Left hindlimb (tissue), 1 donor: Measurements from ENCODE around the gene RTL9.
"Not testable (repeated sequence)": the region's sequence is repeated elsewhere in the genome, so short reads cannot be mapped to it uniquely, and the experiment has no call there.

Source experiments
- DNase-seq: peaks from one replicate; pipeline ENCODE4 v3.0.0-alpha.2; 2018

The RTL9 gene

DNA sequence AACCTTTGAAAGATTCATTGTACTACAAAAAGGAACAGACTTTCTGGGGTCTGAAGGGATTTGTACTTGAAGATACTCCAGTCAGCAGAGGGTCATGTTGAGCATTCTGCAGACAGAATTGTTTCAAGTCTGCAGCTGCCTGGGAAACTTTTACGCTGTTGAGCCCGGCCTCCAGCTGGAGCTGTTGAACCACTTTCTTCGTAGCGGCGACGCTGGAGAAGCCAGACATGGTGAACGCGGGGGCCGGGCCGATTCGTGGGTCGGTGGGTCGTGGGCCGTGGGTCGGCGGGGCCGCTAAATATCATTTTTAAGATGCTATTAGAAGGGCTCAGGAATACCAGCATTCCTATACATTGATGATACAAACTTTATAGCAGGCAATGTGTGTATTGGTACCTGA, 12.0 kb upstream of the RTL9 start:
- peak; percentile 12 for DNase-seq

DNA sequence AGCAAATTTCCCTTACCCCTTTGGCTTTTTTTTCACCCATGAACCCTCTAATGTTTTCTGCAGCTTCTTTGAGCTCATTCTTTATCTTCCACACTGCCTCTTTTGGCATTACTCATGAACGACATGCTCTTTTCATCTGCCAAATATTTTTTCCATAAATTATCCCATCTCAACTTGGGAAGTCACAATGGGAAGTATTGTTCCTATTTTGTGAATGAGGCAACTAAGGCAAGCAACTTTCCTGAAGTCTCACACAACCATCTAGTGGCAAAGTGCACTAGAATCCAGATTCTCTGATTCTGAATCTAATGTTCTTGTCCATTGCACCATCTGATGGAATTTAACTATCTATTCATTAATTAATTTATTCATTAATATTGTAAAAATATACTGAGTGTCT, 625 bp downstream of the RTL9 start:
- no peak for DNase-seq

DNA sequence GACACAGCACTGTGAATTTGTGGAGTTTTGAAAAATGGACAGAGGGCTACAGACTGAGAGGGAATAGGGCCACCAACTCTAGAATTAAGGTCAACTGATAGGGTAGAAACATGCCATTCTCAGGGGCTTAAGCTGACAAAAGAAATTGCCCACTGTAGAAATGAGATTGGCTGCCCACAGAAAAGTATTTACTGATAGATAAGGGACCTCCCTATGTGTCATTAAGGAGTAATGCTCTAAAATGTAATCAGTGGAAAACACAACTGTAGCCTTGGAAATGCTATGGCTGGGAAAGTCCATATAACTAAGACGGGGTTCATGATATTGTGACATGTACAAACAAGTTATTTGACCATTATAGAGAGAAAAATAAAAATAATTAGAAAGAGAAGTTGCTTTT, 4.6 kb downstream of the RTL9 start:
- no peak for DNase-seq

DNA sequence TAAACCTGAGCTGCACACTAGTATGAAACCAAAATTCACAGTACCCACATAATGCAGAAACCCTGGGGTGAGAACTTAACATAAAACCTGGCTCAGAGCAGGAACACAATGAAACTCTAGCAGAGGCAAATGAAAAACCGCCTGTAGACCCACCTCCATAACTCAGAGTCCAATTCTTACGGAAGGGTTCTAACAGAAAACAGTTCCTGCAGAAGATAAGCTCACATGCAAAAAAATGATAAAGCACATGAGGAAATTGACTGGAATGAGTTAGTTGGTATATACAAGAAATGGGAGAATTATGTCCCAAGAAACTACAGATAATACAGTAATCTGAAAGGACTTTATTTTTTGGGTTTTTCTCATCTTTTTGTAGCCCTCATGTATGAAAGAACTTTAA, 14.7 kb downstream of the RTL9 start:
- DNase-seq: no peak

- no peak for DNase-seq
These were observed 15.9 kb downstream of the RTL9 start for GRCh38 chrX:110374559-110374958.

DNA sequence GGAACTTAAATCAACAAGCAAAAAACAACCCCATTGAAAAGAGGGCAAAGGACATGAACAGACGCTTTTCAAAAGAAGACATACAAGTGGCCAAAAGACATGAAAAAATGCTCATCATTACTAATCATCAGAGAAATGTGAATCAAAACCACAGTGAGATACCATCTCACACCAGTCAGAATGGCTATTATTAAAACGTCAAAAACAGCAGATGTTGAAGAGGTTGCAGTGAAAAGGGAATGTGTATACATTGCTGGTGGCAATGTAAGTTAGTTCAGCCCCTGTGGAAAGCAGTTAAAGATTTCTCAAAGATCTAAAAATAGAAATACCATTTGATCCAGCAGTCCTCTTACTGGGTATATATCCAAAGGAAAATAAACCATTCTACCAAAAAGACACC, 22.6 kb downstream of the RTL9 start:
- DNase-seq: no peak

GRCh38 chrX:110383414-110383813, 24.8 kb downstream of the RTL9 start:
- no peak for DNase-seq

GRCh38 chrX:110384490-110384889, 25.8 kb downstream of the RTL9 start:
- no peak for DNase-seq

DNA sequence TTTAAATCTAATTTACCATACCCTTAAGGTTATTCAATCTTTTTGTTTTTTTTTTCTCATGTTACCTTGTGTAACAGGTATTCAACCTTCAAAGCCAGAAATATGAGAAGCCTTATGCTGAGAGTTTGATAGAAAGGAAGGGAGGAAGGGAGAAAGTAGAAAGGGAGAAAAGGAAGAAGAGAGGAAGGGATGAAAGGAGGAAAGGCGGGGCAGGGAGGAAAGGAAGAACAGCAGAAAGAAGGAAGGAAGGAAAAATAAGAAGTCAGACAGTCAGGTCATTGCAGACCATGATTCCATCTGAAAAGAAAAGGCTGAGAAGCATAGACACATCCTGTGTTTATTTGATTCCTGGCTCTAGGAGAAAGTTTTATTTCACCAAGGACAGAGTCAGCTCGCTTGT, 30.9 kb downstream of the RTL9 start:
- no peak for DNase-seq

DNA sequence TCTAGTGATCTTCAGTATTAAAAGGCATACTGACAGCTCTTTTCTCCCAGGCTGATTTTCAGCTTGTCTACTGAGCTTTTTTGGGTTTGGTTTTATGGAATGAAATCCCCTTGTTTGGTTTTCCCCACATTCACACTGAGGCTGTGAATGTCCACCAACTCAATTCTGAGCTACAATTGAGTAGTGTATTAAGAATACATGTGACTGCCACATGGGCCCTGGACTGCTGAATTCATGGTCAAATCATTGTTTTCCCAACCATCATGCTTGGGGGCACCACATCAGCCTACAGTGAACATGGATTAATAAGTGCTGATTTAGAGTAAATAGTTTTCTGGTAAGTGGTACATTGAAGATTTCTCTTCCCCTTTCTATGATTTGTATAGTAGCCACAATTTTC, 32.4 kb downstream of the RTL9 start:
- DNase-seq: no peak

DNA sequence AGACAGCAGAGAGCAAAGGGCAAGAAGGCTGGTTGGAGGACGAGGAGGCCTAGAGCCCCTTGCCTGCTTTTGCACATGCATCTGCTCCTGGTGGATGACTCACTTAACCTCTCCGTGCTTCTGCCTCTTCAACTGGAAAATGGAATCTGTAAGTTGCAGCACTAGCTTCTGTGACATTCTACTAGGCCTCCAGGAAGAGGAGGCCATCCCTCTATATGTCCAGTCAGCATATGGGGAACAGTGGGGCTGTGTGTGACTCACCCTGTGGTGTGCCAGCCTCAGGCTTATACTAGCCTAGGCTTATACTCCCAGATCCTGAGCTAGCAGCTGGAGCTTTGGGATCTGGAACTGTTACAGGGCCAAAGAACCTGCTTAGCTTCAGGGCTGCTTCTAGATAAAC, 36.0 kb downstream of the RTL9 start:
- DNase-seq: no peak

DNA sequence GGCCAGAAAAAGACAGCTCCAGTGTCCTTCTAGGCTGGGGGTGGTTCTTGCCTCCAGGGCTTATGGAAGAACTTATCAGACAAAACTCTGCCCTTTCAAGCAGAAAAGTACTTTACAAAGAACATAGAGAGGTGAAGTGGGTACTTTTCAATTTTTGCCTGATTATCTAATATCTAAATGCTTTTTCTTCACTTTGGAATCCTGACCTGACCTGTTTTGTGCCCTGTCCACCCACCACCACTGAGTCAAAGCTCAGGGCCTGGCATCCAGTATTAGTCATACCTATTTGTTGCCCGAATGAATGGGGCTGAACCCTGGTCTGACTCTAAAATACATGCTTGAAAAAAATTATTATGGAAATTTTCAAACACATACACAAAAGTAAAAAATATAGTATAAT, 37.2 kb downstream of the RTL9 start:
- DNase-seq: no peak

DNA sequence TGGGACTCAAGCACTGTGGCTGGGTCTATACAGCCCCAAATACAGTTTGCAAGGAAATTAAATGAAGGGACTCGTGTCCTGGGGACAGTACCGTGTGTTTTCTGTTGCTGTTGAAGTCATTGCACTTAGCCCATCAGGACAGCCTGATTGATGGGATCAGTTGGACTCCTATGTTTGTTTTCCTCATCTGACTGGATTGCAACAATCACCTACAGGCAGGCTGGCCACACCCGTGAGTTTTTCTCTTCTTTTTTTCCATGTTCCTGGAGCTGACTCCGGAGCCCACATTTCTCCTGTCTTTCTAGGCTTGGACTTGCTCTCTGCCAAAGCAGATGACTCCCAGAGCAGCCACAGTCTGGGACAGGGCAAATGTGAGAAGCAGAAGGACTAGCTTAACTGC, 38.1 kb downstream of the RTL9 start:
- no peak for DNase-seq

DNA sequence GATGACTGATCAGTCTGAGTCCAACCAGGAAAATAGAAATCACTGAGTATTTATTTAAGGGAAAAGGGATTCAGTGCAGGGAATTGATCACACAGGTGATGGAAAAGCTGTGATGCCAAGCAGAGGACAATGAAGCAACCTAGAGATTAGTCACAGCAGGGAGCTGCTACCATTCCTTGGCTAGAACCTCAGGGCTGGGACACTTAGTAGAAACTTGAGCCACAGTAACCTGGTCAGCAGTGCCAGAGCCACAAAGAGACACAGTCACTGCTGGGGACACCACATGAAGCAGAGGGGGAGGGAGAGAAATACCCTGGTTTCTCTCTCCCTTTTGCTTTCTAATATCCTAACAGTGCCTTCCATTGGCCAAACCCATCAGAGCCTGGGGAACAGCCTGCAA, 38.7 kb downstream of the RTL9 start:
- no peak for DNase-seq

- no peak for DNase-seq
These were observed 39.3 kb downstream of the RTL9 start for GRCh38 chrX:110397904-110398303.

DNA sequence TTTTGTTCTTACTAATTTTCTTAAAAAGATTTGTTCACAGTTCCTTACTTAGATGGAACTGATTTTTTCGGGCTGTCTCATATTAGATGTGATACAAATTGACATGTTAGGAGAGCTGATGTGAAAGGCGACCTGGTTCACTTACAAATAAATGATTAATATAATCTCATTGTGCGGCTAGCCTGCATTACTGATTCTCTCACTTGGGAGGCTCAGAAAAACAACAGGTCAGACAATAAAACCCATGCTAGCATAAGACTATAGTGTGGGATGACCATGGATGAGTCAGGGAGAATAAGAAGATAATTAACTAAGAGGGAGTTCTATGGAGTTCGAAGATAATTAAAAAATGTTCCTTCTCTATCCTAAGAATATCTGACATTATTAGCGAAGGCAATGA, 40.8 kb downstream of the RTL9 start:
- DNase-seq: no peak

GRCh38 chrX:110399966-110400365, 41.3 kb downstream of the RTL9 start:
- DNase-seq: no peak

- DNase-seq: no peak
These were observed 42.5 kb downstream of the RTL9 start for GRCh38 chrX:110401135-110401534.

- DNase-seq: no peak
These were observed 43.6 kb downstream of the RTL9 start for GRCh38 chrX:110402091-110402849.

- DNase-seq: no peak
These were observed 44.2 kb downstream of the RTL9 start for GRCh38 chrX:110402850-110403221.

GRCh38 chrX:110403441-110404238, 45.0 kb downstream of the RTL9 start:
- no peak for DNase-seq

DNA sequence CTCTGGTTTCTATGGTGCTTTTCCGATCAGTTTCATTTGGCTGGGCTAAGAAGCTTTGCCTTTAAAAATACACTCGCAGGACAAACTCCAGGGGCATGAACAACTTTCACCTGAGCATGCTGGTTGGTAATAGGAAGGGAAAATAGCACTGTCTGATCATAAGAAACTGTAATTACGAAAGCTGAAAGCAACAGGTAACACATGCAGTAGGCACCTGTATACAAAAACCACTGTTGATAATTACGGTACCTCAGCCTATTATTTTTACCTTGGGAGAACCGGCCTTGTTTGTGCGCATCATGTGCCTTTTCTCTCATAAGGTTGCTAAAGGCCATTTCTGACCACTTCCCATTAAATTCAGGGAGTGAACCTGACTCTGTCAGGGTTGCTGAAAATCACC, 45.7 kb downstream of the RTL9 start:
- DNase-seq: no peak

GRCh38 chrX:110406250-110406649, 47.6 kb downstream of the RTL9 start:
- DNase-seq: not testable (repeated sequence)

GRCh38 chrX:110406822-110407221, 48.2 kb downstream of the RTL9 start:
- DNase-seq: no peak
